NCI-H187 treated with DMSO at 0.1 percent for 48 hours (cell line): Measurements from ENCODE around the gene CYP2W1.
"Not testable (repeated sequence)": the region's sequence is repeated elsewhere in the genome, so short reads cannot be mapped to it uniquely, and the experiment has no call there.

Experiments used
- DNase-seq: peaks from one replicate; lab custom pipeline; 2025; lab: John Stamatoyannopoulos, UW

The CYP2W1 gene, protein sequence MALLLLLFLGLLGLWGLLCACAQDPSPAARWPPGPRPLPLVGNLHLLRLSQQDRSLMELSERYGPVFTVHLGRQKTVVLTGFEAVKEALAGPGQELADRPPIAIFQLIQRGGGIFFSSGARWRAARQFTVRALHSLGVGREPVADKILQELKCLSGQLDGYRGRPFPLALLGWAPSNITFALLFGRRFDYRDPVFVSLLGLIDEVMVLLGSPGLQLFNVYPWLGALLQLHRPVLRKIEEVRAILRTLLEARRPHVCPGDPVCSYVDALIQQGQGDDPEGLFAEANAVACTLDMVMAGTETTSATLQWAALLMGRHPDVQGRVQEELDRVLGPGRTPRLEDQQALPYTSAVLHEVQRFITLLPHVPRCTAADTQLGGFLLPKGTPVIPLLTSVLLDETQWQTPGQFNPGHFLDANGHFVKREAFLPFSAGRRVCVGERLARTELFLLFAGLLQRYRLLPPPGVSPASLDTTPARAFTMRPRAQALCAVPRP

DNA sequence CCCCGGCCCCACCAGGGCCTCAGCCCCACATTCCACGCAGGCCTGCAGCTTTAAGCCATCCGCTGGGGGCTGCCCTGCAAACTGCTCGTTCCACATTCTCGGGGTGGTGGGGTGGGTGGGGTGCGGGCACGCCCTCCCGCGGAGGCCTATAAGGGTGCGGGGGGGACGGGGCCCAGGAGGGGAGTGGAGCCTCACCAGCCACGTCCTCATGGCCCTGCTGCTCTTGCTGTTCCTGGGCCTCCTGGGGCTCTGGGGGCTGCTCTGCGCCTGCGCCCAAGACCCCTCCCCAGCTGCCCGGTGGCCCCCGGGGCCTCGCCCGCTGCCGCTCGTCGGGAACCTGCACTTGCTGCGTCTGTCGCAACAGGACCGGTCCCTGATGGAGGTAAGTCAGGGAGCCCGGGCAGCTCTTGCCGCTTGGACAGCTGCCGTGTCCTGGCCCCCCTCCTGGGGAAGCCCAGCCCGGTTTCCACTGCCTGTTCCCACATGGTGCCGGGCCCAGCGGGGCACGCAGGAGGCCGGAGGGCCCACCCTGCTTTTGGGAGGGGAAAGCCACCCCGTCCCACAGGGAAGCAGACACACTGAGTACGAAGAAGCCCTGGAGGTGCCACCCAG is at the start of gene CYP2W1:
Gene CYP2W1 (plus strand): TSS at position 178 of the 612 bp plus-strand sequence. CDS start 31 bp downstream, at position 209.
- no peak for DNase-seq

DNA sequence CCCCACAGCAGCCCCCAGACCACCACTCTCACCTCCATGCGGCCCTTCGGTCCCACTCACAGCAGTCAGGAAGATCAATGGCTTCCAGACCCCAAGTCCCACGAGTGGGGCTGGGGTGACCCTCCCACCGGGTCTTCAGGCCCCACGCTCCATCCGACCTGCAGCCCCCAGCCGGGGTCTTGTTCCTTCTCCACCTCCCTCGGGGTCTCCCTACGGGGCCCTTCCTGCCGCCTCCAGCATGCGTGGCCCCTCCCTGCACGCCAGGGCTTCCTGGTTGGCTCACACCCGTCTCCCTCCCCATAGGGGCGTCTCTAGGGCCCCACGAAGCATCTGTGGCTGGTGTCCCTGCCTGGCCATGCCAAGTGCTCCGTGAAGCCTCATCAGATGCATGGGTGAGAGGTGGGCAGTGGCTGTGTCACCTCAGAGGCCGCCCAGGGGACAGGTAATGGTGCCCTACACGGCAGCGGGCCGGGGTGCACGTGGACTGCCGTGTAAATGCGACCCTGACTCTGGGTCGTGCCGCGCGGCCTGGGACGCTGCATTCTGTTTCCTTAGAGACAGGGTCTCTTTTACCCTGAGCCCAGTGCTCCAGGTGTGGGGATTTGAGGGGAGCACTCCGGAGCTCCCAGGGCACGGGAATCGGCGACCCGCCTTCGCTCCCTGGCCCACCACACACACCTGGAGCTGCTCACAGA is 48.4 kb upstream of the CYP2W1 start:
- DNase-seq: no peak

DNA sequence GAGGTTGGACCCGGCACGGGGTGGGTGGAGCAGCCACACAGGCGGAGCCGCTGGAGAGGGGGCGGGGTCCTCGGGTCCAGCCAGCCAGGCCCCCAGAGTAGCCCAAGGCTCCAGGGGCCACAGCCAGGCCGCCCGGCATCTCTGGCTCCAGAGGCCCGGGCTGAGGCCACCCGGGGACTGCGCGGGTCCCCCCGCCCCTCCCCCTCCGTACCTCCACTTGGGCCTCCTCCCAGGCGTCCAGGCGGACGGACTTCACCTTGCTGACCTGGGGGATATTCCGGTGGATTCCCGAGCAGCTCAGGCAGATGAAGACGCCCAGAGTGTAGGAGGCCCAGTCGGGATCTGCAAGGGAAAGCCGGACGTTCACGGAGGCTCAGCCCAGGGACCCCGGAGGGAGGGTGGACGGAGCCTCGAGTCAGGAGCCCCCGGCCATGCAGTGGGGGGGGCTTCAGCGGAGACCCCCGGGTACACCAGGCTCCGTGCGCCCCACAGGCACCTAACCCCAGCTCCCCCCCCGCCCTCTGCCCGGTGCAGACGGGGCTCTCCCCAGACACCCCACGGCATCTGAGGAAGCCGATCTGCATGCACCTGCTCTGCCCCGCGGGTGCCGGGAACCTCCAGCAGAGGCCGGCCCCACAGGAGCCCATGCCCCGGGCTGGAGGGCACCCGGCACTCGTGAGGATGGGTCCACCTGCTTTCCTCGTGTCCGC is 47.7 kb upstream of the CYP2W1 start:
- DNase-seq: no peak

DNA sequence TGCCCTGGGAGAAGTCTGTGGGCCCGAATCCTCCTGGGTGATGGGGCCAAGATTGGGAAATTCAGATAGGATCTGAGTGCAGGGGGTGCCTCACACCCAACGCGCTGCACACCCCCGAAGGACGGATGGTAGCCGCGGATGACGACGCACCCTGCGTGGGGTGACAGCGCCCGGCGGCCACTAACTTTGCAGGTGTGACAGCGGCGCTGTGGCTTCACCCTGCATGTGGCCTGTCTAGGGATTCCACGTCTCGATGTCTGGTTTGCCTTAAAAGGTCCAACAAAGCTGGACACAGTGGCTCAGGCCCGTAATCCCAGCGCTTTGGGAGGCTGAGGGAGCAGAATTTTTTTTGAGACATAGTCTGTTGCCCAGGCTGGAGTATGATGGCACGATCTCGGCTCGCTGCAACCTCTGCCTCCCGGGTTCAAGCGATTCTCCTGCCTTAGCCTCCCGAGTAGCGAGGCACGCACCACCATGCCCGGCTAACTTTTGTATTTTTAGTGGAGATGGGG is 47.1 kb upstream of the CYP2W1 start:
- DNase-seq: no peak

DNA sequence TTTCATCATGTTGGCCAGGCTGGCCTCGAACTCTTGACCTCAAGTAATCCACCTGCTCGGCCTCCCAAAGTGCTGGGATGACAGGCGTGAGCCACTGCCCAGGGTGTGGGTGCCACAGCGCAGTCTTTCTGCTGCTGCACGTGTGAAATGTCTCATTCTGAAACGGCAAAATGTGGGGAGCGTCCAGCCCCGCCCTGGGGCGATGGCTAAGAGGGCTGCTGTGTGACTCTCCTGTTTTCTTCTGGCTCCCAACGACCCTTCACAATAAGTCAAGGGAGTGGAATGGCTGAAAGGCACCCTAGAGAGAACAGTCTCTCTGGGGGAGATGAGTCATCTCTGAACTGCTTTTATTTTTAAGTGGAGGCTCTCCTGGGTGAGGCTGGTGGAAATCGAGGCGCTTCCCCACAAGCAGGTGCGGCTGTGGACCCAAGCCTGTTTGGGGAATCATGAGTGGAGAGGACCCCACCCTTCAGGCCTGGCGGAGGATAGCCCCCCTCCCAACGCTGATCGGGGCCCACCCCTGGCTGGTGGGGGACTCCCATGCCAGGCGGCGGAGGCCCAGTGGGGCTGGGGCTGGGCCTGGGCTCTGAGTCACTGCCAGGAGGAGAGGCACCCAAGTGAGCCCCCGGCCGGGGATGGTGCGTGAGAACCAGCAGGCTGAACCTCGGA is 46.5 kb upstream of the CYP2W1 start:
- no peak for DNase-seq

DNA sequence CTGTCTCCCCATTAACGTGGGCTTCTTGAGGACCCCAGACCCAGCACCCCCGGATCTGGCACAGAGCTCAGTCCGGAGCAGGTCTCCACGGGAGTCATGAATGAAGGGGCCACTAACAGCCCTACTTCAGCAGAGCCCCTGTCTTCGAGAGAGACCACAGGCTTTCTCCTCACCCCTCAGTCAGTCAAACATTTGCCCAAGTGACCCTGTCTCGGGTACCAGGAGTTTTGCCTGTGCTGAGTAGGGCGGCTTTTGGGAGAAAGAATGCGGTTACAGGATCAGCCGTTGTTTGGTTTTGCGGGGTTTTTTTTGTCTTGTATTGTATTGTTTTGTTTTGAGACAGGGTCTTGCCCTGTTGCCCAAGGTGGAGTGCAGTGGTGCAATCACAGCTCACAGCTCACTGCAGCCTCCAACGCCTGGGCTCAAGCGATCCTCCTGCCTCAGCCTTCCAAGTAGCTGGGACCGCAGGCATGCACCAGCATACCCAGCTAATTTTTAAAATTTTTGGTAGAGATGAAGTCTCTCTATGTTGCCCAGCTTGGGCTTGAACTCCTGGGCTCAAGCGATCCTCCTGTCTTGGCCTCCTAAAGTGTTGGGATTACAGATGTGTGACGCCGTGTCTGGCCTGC is 45.0 kb upstream of the CYP2W1 start:
- DNase-seq: no peak

DNA sequence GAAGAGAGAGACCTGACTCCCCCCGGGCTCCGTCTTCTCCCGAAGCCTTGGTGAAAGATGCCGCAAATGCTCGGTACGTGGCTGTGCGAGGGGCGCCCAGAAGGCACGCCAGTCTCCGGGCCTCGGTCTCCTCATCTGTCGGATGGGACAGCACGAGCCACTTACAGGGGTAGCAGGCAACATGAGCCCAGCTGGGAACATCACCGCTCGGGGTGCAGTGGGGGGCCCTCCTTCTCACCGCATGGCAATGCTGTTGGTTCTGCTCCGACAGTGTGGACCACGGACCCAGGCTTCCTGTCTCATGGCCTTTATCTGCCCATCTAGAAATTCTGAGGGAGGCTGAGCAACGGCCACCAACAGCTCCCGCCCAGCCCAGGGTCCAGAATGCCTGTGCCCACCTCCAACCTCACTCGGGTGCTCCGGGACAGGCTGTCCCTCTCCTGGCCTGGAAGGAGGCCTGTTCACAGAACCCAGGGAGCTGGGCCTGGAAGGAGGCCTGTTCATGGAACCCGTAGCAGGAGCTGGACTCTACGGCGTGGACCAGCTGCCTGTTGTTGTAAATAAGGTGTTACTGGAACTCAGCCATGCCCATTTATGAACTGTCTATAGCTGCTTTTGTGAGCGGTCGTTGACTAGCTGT is 44.3 kb upstream of the CYP2W1 start:
- DNase-seq: no peak

DNA sequence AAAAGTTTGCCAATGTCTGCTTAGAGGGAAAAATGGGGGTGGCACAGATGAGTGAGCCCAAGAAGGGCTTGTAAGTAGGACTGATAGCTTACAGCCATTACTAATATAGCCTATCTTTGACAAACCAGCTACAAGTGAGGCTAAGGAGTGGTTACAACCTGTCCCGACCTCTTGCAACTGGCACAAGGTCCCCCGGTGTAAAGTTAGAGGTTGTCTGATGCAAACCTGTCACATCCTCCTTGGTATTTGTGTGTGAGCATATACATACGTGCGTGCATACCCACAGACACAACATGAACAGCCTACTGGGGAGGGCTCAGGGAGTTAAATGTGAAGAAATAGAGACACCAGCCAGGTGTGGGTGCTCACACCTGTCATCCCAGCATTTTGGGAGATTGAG is 43.1 kb upstream of the CYP2W1 start:
- DNase-seq: no peak

DNA sequence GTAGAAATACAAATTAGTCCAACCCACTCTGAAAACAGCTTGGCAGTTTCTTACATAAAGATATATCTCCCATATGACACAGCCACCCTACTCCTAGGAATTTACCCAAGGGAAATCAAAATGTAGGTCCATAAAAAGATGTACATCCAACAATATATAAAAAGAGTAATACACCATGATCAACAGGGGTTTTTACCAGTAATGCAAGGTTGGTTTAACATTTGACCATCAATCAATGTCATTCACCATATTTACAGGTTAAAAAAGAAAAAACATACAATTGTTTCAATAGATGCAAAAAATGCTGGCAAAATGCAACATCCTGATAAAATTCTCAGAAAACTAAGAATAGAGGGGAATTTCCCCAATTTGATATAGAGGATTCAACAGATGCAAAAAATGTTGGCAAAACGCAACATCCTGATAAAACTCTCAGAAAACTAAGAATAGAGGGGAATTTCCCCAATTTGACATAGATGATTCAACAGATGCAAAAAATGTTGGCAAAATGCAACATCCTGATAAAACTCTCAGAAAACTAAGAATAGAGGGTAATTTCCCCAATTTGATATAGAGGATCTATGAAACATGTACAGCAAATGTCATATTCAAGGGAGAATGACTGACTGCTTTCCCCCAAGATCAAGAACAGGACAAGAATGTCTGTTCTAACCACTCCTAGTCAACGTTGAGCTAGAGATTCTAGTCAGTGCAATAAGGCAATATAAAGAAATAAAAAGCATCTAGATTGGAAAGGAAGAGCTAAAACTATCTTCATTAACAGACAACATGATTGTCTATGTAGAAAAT is 42.2 kb upstream of the CYP2W1 start:
- DNase-seq: no peak

DNA sequence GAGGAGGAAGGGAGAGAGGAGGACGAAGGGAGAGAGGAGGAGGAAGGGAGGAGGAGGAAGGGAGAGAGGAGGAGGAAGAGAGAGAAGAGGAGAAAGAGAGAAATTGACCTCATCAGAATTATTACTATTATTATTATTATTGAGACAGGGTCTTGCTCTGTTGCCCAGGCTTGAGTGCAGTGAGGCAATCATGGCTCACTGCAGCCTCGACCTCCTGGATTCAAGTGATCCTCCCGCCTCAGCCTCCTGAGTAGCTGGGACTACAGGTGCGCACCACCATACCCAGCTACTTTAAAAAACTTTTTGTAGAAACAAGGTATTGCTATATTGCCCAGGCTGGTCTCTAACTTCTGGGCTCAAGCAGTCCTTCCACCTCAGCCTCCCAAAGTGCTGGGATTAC is 39.2 kb upstream of the CYP2W1 start:
- not testable (repeated sequence) for DNase-seq

DNA sequence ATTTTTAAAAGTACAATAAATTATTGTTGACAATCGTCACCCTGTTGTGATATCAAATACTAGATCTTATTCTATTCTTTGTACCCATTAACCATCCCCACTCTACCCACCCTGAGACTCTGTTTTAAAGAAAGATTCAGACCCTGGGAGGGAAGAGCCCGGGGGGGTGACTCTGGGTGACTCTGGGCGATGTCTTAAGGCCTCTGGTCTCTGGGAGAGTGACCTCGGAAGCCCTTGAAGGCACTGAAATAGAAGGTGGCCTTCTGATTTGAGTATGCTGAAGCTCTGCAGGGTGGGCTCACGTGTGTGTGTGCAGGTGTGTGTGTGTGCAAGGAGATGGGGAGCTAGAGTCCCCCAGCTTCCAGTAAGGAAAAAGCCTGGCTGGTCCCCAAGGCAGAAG is 38.2 kb upstream of the CYP2W1 start:
- DNase-seq: no peak

DNA sequence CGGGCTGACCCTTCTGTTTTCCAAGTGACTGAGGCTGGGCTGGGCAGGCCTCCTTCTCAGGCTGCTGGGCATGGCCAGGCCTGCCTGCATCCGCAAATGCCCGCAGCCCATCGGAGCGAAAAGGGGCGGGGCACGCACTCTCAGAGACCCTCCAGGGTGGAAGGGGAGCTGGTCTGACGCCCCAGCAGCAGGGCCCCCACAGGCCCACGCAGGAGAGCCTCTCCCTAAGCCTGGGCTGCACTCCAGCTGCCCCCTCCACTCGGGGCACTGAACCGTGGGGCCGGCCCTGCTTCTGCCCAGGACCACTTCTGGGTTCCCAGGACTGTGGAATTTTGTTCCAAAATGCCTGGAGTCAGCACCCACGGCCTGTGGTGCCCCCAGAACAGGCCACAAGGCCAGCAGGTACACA is 37.8 kb upstream of the CYP2W1 start:
- DNase-seq: no peak

DNA sequence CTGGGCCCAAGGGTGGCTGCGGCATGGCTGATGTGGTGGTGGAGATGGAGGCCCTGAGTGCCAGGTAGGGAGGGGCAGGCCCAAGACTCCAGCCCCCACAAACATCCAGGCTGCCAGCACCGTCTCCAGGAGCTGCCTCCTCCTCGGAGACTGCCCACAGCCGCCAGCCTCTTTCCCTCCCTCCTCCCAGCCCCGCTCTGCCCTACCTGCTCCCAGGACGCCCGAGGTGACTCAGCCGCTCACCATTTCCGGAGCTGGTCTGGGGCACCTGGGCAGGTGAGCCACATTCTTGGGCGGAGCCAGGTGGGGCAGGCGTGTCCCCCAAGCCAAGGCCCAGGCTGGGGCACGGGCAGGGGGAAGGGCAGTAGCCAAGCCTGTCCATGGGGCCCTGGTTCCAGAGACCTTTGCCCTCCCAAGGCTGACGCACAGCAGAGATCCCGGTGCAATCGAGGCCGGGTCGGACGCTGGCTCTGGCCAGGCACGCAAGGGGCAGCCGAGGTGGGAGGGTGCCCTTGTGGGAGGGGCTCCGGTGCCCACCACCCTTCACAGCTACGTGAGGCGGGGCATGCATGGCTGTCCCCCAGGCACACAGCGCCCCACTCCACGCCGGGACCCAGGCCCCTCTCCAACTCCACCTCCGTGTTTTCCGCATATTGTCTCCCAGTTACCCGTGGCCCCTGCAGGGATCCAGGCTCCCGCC is 37.3 kb upstream of the CYP2W1 start:
- DNase-seq: no peak

DNA sequence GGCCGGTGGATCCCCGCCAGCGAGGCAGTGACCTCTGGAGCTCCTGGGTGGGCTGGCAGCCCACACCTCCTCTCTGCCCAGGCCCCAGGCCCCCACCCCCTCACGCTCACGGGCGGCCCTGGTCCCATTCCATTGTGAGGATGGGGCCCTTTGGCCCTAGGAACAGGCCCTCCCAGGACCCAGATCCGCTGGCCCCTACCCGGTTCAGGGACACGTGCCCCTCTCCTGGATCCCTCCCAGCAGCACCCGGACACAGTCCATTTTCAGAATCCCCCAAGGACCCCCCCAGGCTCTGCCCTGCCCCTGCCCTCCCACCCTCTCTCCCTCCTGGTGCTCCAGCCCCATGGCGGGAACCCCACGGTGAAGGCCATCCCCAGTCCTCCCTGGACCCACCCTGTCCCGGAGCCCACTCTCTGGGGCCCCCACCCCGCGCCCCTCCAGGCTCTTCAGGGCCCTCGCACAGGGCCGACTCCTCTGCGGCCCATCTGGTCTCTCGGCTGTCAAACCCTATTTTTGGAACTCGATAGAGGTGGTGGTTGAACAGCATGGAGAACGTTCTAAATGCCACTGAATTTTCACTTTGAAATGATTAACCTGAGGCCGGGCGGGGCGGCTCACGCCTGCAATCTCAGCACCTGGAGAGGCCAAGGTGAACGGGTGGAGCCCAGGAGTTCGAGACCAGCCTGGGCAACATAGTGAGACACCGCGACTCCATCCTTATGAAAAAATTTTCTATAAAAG is 36.6 kb upstream of the CYP2W1 start:
- no peak for DNase-seq

DNA sequence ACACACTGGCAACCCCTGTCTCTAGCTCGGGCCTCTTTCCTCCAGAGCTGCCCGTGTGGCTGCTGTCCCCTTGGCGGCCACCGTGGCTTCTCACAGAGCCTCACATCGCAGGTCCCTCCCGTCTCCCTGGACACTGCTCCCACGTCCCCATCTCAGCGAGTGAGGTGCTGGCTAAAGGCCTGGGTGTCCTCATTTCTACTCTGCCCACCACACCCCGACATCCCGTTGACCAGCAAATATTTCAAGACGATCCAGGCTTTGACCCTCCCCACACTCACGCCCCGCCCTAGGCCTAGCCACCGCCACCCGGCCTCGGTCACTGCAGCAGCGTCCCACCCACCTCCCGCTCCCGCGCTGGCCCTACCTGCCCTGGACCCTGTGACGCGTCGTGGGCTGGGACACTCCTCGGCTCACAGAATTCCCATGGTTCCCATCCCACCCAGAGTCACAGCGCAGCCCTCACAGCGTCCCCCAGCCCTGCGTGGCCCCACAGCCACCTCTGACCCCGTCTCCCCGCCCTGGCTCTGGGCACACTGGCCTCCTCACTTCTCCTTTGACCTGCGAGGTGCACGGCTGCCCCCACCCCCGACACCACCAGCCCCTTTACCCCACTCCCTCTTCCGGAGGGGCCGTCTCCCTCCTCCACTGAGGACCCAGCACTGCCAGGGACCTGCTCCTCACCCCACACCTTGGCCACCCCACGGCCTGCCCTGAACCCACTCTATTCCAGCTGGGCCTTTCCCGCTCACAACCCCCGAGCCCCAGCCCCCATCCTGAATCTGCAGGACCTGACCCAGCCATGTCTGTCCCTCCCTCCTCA is 35.4 kb upstream of the CYP2W1 start:
- DNase-seq: no peak

DNA sequence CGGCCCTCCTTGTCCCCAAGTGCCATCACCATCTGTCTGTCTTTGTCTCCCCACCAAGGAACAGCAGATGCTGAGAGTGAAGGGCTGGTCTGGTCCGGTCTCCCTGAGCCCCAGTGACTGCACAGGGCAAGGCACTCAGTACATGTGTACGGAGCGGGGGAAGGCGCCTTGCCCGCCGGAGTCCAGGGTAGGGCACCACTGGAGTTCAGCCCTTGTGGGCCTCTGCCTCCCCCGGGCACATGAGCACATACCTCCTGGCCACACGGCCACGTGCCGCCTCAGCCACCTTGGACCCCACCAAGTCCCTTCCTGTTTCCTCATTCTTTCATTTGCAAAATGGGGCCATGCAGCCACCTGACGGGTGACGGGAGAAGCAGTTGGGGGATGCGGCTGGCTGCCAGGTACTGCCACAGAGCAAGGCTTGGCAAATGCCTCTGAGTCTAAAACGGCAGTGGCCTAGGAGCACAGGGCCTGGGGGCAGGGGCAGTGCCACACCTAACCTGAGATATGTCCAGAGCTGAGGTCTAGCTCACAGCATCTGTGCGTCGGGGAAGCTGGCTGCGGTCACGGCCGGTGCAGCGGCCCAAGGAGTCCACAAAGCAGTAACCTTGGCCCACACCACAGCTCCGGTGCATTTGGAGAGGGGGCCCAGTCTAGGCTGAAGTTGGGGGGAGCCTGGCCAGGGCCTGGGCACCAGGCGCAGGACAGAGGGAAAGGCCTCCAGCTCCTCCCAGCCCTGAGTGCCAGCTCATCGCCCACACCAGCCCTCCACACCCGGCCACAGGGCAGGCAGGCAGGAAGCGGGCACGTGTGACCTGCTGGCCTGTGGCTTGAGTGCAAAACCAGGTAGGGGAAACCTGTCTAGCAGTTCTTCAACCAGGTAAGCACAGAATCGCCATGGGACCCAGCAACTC is 33.7 kb upstream of the CYP2W1 start:
- no peak for DNase-seq
